AG09309 (cell line): ENCODE data around the gene CPLANE2.
"Not testable (repeated sequence)": the region's sequence is repeated elsewhere in the genome, so short reads cannot be mapped to it uniquely, and the experiment has no call there.

Experiments used
- DNase-seq: peaks from one replicate; pipeline ENCODE4 v3.0.0-alpha.2; 2010; ENCODE audit warnings: low read depth
- H3K4me3 ChIP-seq: 2 replicates; pipeline ENCODE4 v1.5.1; 2011; ENCODE audit warnings: mild to moderate bottlenecking, low read depth, low read length, moderate library complexity; ENCODE audit not compliant: control insufficient read depth
- TF ChIP-seq, protein P1 (sequence below): IDR thresholded peaks from 2 replicates; pipeline ENCODE4 v1.5.1; 2011; ENCODE audit warnings: mild to moderate bottlenecking, low read depth, low read length, inconsistent platforms; ENCODE audit not compliant: insufficient read depth, control insufficient read depth; ENCODE audit errors: missing control alignments

The CPLANE2 gene

DNA sequence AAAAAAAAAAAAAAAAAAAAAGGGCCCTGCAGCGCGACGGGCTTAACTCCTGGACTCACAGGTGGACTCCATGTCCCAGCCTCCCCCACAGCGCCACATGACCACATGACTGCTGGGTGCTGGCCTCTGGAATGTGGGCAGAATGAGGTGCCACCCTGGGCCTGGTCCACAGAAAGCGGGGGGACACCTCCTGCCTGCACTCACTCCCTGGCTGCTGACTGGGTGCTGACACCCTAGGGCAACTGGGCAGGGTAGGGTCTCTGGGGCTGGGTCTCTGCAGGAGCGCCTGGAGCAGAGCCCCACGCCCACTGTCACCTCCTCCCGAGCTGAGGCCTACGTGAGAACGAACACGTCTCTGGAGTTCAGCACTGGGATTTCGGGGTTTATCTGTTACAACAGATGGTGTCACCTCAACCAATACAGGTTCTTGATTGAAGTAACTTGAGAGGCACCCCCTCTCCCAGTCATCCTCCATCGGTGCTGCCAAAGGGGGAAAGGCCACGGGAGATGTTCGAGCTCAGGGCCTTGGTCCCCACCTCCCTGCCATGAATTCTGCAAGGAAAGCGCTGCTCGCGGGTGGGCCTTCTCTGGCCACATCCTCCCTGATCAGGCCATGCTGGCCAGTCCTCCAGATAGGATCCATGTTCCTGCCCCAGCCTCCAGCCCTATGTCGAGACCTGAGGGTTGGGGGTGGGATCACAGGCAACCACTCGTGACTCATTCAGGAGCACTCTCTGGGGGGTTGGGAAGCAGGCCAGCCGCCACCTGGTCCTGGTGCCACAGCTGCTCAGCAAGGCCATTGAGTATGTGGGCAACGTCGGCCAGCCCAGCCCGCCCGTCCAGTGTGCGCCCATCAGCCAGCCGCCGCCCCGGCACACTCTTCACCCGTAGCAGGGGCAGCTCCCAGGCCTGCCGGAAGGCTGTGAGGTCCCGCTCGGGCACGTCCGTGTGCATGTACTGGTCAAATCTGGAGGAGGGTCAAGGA is 5.4 kb downstream of the CPLANE2 start:
- TF ChIP-seq, protein P1, sequence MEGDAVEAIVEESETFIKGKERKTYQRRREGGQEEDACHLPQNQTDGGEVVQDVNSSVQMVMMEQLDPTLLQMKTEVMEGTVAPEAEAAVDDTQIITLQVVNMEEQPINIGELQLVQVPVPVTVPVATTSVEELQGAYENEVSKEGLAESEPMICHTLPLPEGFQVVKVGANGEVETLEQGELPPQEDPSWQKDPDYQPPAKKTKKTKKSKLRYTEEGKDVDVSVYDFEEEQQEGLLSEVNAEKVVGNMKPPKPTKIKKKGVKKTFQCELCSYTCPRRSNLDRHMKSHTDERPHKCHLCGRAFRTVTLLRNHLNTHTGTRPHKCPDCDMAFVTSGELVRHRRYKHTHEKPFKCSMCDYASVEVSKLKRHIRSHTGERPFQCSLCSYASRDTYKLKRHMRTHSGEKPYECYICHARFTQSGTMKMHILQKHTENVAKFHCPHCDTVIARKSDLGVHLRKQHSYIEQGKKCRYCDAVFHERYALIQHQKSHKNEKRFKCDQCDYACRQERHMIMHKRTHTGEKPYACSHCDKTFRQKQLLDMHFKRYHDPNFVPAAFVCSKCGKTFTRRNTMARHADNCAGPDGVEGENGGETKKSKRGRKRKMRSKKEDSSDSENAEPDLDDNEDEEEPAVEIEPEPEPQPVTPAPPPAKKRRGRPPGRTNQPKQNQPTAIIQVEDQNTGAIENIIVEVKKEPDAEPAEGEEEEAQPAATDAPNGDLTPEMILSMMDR: no peak
- DNase-seq: no peak
- H3K4me3 ChIP-seq: no peak overlapping the region

DNA sequence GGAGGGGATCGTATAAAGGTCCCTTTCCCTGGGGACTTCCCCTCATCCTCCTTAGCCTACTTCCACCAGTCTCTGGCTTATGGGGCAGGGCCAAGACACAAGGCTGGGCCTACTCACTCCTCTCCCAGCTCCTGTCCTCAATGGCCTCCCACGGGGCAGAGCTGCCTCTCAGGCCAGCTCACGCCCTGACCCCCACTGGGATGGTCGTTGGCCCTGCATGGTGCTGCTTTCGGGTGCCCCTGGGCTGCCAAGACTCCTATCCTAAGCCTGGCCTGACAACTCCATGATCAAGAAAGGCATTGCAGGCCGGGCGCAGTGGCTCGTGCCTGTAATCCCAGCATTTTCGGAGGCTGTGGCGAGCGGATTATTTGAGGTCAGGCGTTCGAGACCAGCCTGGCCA is 6.2 kb downstream of the CPLANE2 start:
- no peak for DNase-seq
- TF ChIP-seq, protein P1: no peak
- no peak overlapping the region for H3K4me3 ChIP-seq

DNA sequence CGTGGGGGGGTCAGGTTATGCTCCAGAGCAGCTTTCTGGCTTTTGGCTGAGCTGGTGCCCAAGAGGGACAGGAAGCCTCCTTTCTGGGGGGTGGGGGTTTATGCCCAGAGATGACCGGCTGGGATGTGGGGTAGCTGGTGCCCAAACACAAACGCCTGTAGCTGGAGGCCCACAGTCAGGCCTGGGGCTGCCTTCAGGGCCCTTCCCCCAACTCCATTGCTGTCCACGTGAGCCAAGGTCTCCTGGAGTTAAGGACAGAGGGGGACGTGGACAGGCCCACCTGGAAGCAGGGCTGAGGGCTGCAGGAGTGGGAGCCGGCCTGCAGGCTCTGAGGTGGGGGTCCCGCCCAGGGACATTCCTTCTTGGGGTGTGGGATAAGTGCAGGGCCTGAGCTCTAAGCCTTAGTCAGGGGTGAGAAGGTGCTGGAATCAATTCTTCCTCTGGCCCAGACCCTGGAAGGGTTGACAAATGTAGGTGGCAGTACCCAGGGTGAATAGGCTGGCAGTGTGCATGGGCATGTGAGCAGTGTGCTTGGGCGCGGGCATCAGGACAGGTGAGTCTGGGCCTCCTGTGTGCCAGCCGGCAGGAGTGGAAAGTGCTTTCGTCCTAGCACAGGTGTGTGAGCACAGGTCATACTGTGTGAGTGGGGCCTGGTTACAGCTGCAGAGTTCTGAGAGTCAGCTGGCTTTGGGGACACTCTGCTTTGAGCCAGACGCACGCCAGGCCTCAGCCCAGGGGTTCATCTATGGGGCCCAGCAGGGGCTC is 6.8 kb downstream of the CPLANE2 start:
- TF ChIP-seq, protein P1: no peak
- no peak overlapping the region for H3K4me3 ChIP-seq
- no peak for DNase-seq

DNA sequence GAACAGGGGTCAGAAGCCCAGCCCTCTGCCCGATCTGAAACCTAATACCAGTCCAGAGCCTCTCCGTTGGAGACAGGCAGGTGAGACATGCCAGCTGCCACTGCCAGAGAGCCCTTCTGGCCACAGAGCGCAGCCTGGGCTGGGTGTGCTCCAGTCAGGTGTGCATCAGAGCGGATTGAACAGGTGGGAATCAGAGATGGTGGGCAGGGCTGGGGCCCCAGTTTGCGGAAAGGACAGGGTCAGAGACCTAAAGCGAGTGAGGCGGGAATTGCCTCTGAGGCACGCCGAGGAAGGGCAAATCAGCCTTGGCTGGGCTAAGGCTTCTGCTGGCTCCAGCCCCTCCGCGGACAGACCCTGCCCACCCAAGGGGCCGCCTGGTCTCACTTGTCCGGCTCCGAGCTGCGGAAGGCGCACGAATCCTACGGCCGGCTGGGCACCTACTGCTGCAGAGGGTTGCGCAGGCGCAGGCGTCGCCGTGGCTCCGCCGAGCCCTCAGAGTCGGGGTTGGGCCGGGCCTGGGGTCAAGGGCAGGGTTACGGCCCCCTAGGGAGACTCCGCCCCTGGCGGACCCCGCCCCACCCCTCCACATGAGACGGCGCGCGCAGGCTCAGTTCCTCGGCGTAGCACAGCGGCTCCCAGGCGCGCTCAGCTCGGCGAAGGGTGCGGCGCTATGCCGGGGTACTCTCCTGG is 10.3 kb downstream of the CPLANE2 start:
- H3K4me3 ChIP-seq: no peak overlapping the region
- no peak for DNase-seq
- TF ChIP-seq, protein P1: no peak

DNA sequence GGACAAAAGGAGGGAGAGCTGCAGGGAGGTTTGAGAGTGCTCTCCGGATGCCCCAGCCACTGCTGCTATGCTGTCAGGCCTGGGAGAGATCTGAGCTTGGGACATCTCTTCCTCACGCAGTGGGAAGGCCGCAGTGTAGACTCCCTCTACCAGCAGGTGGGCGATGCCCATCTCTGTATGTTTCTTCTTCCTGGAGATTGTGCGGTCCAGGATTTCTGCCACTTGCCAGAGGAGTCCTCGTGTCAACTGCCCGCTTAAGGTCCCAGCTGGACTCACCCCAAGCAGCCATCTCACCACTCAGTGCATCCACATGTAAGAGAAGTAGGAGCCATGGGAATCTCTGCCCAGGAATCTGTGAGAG is 10.9 kb downstream of the CPLANE2 start:
- TF ChIP-seq, protein P1: no peak
- no peak overlapping the region for H3K4me3 ChIP-seq

DNA sequence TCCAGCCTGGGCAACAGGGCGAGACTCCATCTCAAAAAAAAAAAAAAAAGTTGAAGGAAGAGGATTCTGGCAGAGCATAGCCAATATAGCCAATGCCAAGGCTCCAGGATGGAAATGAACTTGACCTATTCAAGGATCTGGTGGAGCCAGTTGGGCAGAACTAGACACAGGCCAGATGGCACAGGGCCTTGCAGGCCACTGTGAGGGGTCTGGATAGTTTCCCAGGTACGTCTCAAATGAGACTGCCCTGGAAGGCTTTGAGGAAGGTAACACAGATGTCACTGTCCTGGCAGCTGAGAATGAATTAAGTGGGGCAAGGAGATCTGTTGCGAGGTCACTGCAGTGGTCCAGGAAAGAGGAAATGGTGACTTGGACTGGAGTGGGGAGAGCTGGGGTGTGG is 12.5 kb downstream of the CPLANE2 start:
- TF ChIP-seq, protein P1: no peak
- no peak for DNase-seq
- H3K4me3 ChIP-seq: no peak overlapping the region

More for the DNA sequence above, 10.9 kb downstream of the CPLANE2 start:
- no peak for DNase-seq

DNA sequence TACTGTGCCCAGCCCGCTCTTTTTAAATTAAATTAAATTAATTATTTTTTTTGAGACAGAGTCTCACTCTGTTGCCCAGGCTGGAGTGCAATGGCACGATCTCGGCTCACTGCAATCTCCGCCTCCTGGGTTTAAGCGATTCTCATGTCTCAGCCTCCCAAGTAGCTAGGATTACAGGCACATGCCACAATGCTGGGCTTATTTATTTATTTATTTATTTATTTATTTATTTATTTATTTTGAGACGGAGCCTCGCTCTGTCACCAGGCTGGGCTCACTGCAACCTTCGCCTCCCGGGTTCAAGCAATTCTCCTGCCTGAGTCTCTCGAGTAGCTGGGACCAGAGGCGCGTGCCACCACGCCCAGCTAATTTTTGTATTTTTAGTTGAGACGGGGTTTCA is 14.3 kb downstream of the CPLANE2 start:
- H3K4me3 ChIP-seq, DNase-seq: not testable (repeated sequence)
